ENCODE measurements around the gene PODN. TPM values are rescaled to one million over a fixed set of nuclear protein-coding genes. Genes with fewer than 3 reads are reported as not detected.
A peak's percentile ranks its signal among the peaks of the same experiment; 100 is the strongest.

The PODN gene
- total and polyA plus RNA-seq, 3 donors from 2014 or later, result 69.3 to 104 (median 87.5) TPM

GRCh38 chr1:53112271-53112774 is 50.3 kb downstream of the PODN start:
- no peak for DNase-seq
- Histone ChIP-seq H3K9me3 (no peaks in the 10 kb centered on the region), H3K27ac (no peak overlapping the region), H3K27me3 (no peaks in the 10 kb centered on the region), H3K4me3 (no peak overlapping the region), H3K36me3 (ENCODE audit: low read depth, missing control alignments) (no peaks in the 10 kb centered on the region), H3K4me1 (peaks cover 35% of the 10 kb centered on the region)
- TF ChIP-seq POLR2A (IDR thresholded peaks at IDR 0.05) (no peak), CTCF (IDR thresholded peaks at IDR 0.05) (no peak)
- WGBS, 2 donors, result 61 to 77% methylated on average over 2 of the region's 2 CpGs
- intact Hi-C loops (cut with DNase I; ENCODE audit: low total_unique reads), result no loop called here

- 83 to 84% methylated on average over 4 of the region's 4 CpGs for whole genome bisulfite sequencing, 2 donors
- Histone ChIP-seq H3K9me3 (no peaks in the 10 kb centered on the region), H3K4me3 (no peak overlapping the region), H3K4me1 (peaks cover 35% of the 10 kb centered on the region), H3K27ac (no peak overlapping the region), H3K27me3 (no peaks in the 10 kb centered on the region), H3K36me3 (ENCODE audit: low read depth, missing control alignments) (no peaks in the 10 kb centered on the region)
- DNase-seq, result no peak
- intact Hi-C loops (cut with DNase I; ENCODE audit: low total_unique reads), result no loop called here
- no peak for TF ChIP-seq CTCF (IDR thresholded peaks at IDR 0.05)
Measured at GRCh38 chr1:53112861-53113260, 50.8 kb downstream of the PODN start.

- Histone ChIP-seq H3K27me3 (no peaks in the 10 kb centered on the region), H3K4me3 (no peak overlapping the region), H3K4me1 (peaks cover 35% of the 10 kb centered on the region), H3K36me3 (ENCODE audit: low read depth, missing control alignments) (no peaks in the 10 kb centered on the region), H3K27ac (peak overlapping the region in 1 of 2 donors; percentile 57), H3K9me3 (no peaks in the 10 kb centered on the region)
- WGBS, 2 donors, result 97 to 100% methylated on average over 4 to 6 of the region's 6 CpGs
- TF ChIP-seq CTCF (IDR thresholded peaks at IDR 0.05) (no peak), POLR2A (IDR thresholded peaks at IDR 0.05) (no peak)
- intact Hi-C loops (cut with DNase I; ENCODE audit: low total_unique reads), result no loop called here
- no peak for DNase-seq
Measured at GRCh38 chr1:53114090-53114489, 52.1 kb downstream of the PODN start.

- 67 to 86% methylated on average over 3 to 24 of the region's 24 CpGs for WGBS, 2 donors
- Histone ChIP-seq H3K27ac (peak overlapping the region; percentile 19 to 57), H3K27me3 (no peaks in the 10 kb centered on the region), H3K36me3 (ENCODE audit: low read depth, missing control alignments) (no peaks in the 10 kb centered on the region), H3K9me3 (no peaks in the 10 kb centered on the region), H3K4me3 (no peak overlapping the region), H3K4me1 (peaks cover 32% of the 10 kb centered on the region)
- no peak for TF ChIP-seq POLR2A (IDR thresholded peaks at IDR 0.05)
- no peak for TF ChIP-seq CTCF (IDR thresholded peaks at IDR 0.05)
- intact Hi-C loops (cut with DNase I; ENCODE audit: low total_unique reads), result no loop called here
- DNase-seq, result no peak
Measured at GRCh38 chr1:53114581-53115400, 52.8 kb downstream of the PODN start.
